ENCODE results near the gene SHKBP1.

SHKBP1 gene

GRCh38 chr19:40603071-40603388, 26.4 kb downstream of the SHKBP1 start:
- DNase-seq (ENCODE audit: low spot score): no peak

GRCh38 chr19:40603389-40604170, 26.9 kb downstream of the SHKBP1 start:
- peak; percentile 96 for DNase-seq (ENCODE audit: low spot score)

GRCh38 chr19:40604171-40604646, 27.5 kb downstream of the SHKBP1 start:
- DNase-seq (ENCODE audit: low spot score): no peak

- no peak for DNase-seq (ENCODE audit: low spot score)
Observed at GRCh38 chr19:40604647-40605215, 28.1 kb downstream of the SHKBP1 start.

- DNase-seq (ENCODE audit: low spot score): peak; percentile 56
Observed at GRCh38 chr19:40605216-40605971, 28.7 kb downstream of the SHKBP1 start.

- DNase-seq (ENCODE audit: low spot score): no peak
Observed at GRCh38 chr19:40607311-40608239, 30.9 kb downstream of the SHKBP1 start.

- DNase-seq (ENCODE audit: low spot score): no peak
Observed at GRCh38 chr19:40608240-40608621, 31.6 kb downstream of the SHKBP1 start.

GRCh38 chr19:40608957-40609356, 32.3 kb downstream of the SHKBP1 start:
- DNase-seq (ENCODE audit: low spot score): no peak

GRCh38 chr19:40609561-40610395, 33.1 kb downstream of the SHKBP1 start:
- DNase-seq (ENCODE audit: low spot score): peak; percentile 99

- no peak for DNase-seq (ENCODE audit: low spot score)
Observed at GRCh38 chr19:40610396-40611064, 33.9 kb downstream of the SHKBP1 start.

- no peak for DNase-seq (ENCODE audit: low spot score)
Observed at GRCh38 chr19:40611096-40611495, 34.4 kb downstream of the SHKBP1 start.

- DNase-seq (ENCODE audit: low spot score): no peak
Observed at GRCh38 chr19:40611900-40612698, 35.4 kb downstream of the SHKBP1 start.

GRCh38 chr19:40612831-40613689, 36.4 kb downstream of the SHKBP1 start:
- DNase-seq (ENCODE audit: low spot score): peak; percentile 94

- DNase-seq (ENCODE audit: low spot score): peak; percentile 72
Observed at GRCh38 chr19:40613690-40614621, 37.3 kb downstream of the SHKBP1 start.

GRCh38 chr19:40614622-40615411, 38.1 kb downstream of the SHKBP1 start:
- peak; percentile 95 for DNase-seq (ENCODE audit: low spot score)

- no peak for DNase-seq (ENCODE audit: low spot score)
Observed at GRCh38 chr19:40616178-40616577, 39.5 kb downstream of the SHKBP1 start.

- no peak for DNase-seq (ENCODE audit: low spot score)
Observed at GRCh38 chr19:40616941-40617340, 40.3 kb downstream of the SHKBP1 start.
